Tongue (tissue), 2 donors: ENCODE measurements around the gene IQSEC2. TPM values are rescaled to one million over a fixed set of nuclear protein-coding genes. Genes with fewer than 3 reads are reported as not detected.
A peak's percentile ranks its signal among the peaks of the same experiment; 100 is the strongest.

ENCODE experiments used
- DNase-seq: peaks from one replicate; pipeline ENCODE4 v3.0.0-alpha.2; 2015
- total RNA-seq: library from RNA; depleted of rRNA; stranded (reverse); fragments of >200 nt; gene quantifications from one replicate; pipeline ENCODE4 v1.2.3, GENCODE V29; 2014

The IQSEC2 gene
- total RNA-seq = 14.9 TPM

DNA sequence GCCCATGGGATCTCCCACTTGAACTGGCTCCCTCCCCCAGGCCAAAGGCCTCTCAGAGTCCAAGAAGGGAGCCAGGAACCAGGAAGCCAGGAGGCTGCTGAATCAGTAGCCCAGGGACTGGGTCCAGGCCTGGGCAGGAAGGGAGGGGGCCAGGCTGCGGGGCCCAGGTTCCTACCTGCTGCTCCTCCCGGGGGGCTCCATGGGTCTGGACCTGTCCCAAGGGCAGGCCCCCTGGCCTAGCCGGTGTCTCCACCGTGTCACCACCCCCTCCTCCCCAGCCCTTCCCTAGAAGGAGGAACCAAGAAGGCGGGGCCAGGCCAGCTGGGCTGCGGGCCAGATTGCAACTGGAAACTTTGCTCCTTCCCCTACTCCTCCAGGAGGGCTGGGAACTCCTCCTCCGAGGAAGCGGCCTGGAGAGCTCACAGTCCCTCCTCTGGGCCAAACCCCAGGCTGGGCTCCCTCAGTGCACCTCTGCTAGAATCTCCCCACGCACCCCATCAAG, at the start of gene IQSEC2:
TSS of gene IQSEC2 (minus strand) at position 264 of the 502 bp plus-strand sequence.
- peak; percentile 92 for DNase-seq

DNA sequence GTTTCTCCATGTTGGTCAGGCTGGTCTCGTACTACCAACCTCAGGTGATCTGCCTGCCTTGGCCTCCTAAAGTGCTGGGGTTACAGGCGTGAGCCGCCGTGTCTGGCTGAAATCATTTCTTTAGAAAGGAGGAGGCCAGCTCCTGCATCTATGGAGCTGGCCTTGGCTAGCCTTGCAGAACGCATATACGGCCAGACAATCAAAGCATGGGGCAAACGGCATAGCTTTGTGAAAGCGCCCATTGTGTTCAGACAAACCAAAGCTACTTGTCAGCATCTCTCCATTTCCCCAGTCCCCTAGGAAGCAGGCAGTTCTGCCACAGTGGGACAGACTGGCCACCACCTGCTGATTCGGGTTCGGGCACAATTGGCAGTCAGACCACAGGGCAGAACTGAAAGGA, 48.9 kb upstream of the IQSEC2 start:
- no peak for DNase-seq

- DNase-seq = no peak
These were observed 43.4 kb upstream of the IQSEC2 start for GRCh38 chrX:53324803-53325202.

- DNase-seq = no peak
These were observed 42.7 kb upstream of the IQSEC2 start for GRCh38 chrX:53324085-53324484.

DNA sequence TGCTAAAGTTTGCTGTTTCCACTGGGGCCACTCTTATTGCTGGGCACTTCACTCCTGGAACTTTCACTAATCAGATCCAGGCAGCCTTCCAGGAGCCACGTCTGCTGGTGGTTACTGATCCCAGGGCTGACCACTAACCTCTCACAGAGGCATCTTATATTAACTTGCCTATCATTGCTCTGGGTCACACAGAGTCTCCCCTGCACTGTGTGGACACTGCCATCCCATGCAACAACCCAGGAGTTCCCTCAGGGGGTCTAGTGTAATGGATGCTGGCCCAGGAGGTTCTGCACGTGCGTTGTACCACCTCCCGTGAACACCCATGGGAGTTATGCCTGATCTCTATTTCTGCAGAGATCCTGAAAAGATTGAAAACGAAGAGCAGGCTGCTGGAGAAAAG, 41.8 kb upstream of the IQSEC2 start:
- DNase-seq = no peak

DNA sequence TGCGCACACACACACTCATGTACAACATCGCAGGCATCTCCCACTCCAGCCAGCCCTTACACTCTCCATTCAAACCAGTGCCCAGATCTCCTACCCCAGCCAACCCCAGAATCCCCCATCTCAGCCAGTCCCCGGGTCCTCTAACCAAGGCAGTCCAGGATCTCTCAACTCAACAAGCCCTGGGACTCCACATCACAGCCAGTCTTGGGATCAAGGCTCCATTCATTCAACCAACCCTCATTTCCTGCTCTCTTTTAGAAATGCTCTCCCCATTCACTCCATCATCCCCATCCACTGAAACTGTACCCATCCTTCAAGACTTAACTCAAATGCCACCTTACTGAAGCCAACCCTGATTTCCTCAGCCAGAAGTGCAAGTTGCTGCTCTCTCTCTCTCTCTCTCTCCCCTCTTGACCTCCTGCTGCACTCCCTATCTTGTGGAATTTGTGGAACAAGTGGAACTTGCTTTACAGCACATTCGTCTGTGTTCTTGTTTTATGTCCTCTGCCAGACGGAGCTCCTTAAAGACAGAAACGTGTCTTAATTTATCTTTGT, 40.6 kb upstream of the IQSEC2 start:
- DNase-seq = no peak

DNA sequence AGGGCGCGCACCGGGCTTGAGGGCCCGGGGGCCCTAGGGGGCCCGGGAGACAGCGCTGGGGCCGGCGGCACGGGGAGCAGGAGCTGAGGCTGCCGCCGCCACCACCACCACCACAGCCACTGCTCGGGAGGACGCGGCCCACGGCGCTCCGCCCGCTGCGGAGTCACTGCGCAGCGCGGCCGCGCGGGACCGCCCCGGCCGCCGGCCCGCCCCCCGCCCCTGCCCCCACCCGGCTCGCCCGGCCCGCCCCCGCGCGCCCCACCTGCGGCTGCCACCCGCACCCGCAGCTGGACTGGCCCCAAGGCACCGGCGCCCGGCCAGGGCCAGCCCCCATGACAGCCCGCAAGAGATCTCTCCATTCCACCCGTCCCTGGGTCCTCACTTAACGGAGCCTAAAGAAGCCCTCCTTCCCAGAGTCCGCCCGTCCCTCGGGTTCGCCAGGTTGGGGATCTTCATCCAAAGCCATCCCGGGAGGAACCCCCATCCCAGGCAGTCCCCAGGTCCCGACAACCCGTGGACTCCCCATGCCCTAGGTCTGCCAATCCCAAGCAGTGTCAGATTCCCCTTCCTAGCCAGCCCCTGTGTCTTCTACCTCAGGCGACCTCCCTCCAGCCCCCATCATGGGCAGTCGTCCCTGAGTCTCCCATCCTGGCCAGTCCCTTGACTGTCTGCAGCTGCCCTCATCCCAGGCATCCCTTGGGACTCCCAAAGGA, 40.0 kb upstream of the IQSEC2 start:
- peak; percentile 5 for DNase-seq

DNA sequence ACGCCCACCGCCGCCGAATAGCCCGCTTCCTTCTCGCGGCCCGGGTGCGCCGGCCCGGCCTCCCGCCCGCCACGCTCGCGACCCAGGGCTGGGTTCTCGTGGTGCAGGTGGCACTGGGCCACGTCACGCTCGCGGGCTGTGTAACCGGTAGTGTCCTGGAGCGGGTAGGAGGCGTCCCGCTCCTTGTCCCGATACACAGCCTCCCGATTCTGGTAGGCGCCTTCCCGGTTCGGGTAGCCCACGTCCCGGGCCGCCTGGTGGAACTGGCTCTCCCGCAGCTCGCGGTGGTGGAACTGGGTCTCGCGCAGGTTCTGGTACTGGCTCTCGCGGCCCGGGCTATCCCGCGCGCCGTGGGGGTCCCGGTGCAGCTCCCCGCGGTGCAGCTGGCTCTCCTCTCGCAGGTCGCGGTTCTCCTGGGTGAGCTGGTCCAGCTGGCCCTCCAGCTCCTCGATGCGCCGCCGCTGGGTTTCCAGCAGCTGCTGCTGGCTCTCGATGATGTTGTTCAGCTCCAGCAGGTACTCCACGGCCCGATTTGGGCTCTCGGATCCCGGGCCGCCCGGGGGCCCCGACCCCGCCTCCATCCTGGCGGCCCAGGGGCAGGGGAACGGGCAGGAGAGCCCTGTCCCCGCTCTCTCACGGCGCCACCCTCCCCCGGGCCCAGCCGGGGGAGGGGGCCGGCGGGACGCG, 39.3 kb upstream of the IQSEC2 start:
- peak; percentile 11 for DNase-seq

DNA sequence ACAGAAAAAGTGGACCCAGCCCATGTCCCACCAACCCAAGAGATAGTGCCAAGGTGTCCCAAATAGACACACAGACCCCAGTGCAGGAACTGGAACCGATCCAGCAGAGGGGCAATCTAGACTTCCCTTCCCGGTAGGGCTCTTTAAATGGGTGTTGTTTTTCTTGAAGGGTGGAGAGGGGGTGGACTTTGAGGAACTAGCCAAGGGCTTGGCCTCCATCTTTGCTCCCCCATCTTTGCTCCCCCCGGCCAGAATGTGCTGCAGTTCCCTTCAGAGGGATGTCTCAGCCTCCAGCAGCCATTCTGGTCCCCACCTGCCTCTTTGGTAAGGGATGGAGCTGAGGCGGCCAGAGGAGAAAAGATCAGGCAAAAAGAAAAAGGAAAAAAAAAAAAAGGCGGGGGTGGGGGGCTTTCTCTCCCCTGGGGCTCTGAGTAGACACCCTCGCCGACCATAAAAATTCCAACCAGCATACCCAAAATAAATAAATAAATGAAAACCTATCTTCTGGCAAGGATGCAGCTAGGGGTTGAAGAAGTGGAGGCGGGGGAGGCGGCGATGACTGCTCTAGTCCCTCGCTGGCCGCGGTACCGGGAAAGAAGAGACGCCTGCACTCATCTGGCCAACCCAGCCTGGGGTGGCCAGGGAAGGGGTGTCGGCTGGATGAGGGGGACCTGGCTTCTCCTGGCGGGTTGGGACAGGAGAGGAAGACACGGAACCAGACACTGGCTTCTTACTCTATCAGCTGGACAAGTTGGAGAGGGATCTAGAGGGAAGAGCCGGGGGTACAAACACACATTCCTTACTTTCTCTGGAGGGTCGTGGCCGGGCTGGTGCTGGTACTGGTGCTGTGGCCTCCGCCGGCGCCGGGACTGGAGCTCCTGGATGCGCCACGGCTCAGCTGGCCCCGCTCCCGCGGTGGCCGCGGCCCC, 38.5 kb upstream of the IQSEC2 start:
- peak; percentile 6 for DNase-seq

DNA sequence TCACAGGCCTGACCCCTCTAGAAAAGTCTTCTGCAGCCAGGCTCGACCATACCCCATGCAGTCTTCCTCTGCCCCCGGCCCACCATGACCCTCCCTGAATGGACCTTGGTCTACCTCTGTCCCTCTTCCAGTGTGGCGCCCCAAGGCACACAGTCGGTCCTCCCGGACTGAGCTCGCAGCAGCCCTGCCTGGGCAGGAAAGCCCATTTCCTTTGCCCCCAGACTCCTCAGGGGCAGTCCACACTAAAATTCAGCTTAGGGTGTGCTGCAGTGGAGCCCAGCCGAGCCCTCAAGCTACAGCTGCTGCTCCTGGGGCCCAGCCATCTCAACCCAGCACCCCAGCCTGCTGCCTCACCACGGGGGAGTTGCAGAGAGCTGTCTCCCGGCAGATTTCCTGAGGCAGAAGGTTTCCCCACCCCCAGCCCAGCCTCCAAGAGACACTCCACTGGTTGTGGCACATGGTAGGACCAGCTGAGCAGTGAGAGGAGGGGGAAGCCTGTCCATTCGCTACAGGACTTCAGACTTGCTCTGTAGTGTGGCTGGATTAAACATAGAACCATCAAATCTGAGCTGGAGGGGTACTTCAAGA, 37.5 kb upstream of the IQSEC2 start:
- no peak for DNase-seq

- DNase-seq = peak; percentile 69
These were observed 36.1 kb upstream of the IQSEC2 start for GRCh38 chrX:53317365-53318069.

- no peak for DNase-seq
These were observed 35.5 kb upstream of the IQSEC2 start for GRCh38 chrX:53316860-53317237.

GRCh38 chrX:53316111-53316859, 34.9 kb upstream of the IQSEC2 start:
- DNase-seq = no peak

DNA sequence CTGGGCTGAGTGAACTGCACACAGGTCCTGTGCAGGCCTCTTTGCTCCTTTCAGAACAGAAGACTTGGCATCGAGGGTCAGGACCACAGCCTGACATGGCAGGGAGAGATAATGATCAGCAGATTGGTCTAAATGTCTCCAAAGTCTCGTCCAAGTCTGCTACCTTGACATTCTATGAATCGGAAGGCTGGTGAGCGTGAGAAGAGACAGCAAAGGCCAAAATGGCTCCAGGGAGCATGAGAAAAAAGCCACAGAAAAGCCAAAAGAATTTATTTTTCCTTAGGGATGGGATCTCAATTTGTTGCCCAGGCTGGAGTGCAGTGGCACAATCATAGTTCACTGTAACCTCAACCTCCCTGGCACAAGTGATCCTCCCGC, 32.3 kb upstream of the IQSEC2 start:
- no peak for DNase-seq

DNA sequence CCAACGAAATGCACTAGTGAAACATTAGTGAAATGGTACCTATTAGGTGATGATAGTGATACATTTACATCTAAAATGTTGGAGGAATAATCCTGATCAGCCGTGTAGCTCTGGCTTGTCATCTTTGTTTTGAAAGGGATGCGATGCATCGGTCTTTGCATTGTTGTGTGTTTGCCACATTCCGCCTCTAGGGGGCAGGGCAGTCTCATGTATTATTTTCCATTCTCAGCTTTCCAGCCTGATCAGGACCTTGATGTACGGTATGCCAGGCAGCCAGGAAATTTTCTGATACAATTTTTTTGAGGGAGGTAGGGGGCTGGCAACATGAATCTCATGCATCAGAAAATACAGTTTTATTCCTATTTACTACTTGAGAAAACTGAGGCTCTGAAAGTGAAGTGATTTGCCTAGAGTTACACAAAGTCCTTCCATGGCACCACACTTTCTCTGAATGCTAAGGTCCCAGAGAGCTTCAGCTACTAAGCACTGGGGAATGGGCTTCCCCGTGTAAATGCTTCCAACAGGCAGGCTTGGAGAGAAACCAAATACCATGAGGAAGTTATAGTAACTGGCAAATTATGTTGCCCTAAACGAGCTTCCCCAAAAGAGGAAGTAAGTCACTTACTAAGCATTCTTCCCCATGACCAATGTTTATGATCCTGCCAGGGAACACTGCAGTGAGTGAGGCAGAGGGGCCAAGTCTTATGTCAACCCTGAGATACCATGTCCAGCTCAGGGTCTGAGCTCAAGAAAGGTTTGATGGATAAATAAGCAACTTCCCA, 31.8 kb upstream of the IQSEC2 start:
- DNase-seq = peak; percentile 74

DNA sequence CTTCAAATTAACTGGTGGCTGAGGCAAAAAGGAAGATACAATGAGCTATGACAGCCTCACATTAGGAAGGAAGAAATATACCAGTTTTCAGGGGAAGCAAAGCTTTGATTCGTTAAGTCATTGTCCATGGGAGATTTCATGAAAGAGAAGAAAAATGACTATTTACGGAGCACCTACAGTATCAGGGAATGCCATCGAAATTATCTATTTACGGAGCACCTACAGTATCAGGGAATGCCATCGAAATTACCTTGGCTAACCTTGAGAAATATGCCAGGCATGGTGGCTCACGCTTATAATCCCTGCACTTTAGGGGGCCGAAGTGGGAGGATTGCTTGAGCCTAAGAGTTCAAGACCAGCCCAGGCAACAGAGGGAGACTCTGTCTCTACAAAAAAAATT, 28.5 kb upstream of the IQSEC2 start:
- no peak for DNase-seq

- DNase-seq = no peak
These were observed 27.5 kb upstream of the IQSEC2 start for GRCh38 chrX:53308836-53309235.

GRCh38 chrX:53305996-53306937, 24.9 kb upstream of the IQSEC2 start:
- peak; percentile 1 for DNase-seq
